HUES48 (cell line): ENCODE measurements around the gene AEBP1.
"Not testable (repeated sequence)": the region's sequence is repeated elsewhere in the genome, so short reads cannot be mapped to it uniquely, and the experiment has no call there.

Source experiments
- H3K27ac ChIP-seq: one replicate; pipeline ENCODE4 v1.7.0; 2013; ENCODE audit warnings: low read depth, low read length, inconsistent platforms
- H3K27me3 ChIP-seq: 2 replicates; pipeline ENCODE4 v1.6.1; 2013; ENCODE audit warnings: mild to moderate bottlenecking, low read length; ENCODE audit not compliant: control insufficient read depth, insufficient read depth
- H3K36me3 ChIP-seq: 2 replicates; pipeline ENCODE4 v1.6.1; 2013; ENCODE audit warnings: low read length; ENCODE audit not compliant: control insufficient read depth, insufficient read depth
- H3K4me1 ChIP-seq: 2 replicates; pipeline ENCODE4 v1.6.1; 2013; ENCODE audit warnings: mild to moderate bottlenecking, low read length; ENCODE audit not compliant: control insufficient read depth, insufficient read depth
- H3K4me3 ChIP-seq: 2 replicates; pipeline ENCODE4 v1.5.1; 2013; ENCODE audit warnings: mild to moderate bottlenecking, low read depth, low read length
- H3K9ac ChIP-seq: 2 replicates; pipeline ENCODE4 v1.6.1; 2013; ENCODE audit warnings: mild to moderate bottlenecking, low read depth, low read length, moderate library complexity
- H3K9me3 ChIP-seq: 2 replicates; pipeline ENCODE4 v1.6.1; 2013; ENCODE audit warnings: low read length; ENCODE audit not compliant: control insufficient read depth, insufficient read depth

Gene AEBP1

DNA sequence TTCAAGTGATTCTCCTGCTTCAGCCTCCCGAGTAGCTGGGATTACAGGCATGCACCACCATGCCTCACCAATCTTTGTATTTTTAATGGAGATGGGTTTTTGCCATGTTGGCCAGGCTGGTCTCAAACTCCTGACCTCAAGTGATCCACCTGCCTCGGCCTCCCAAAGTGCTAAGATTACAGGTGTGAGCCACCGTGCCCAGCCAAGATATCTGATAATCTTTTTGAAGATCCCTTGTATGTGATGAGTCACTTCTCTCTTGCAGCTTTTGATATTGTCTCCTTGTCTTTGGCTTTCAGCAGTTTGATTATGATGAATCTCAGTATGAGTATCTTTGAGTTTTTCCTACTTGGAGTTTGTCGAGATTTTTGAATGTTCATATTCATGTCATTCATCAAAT is 22.4 kb downstream of the AEBP1 start:
- not testable (repeated sequence) for H3K9ac ChIP-seq, H3K27ac ChIP-seq, H3K36me3 ChIP-seq, H3K4me1 ChIP-seq, H3K9me3 ChIP-seq, H3K27me3 ChIP-seq, H3K4me3 ChIP-seq

- Histone ChIP-seq H3K4me3 (no peak overlapping the region), H3K36me3 (no peaks in the 10 kb centered on the region), H3K9ac (no peak overlapping the region), H3K27ac (no peak overlapping the region), H3K9me3 (no peaks in the 10 kb centered on the region), H3K4me1 (no peaks in the 10 kb centered on the region; the same call in 1 of the 2 replicates), H3K27me3 (peaks cover 5% of the 10 kb centered on the region)
These were observed 23.0 kb downstream of the AEBP1 start for GRCh38 chr7:44127161-44127560.

GRCh38 chr7:44128721-44129582 is 24.8 kb downstream of the AEBP1 start:
- Histone ChIP-seq H3K36me3 (no peaks in the 10 kb centered on the region), H3K27me3 (peaks cover 5% of the 10 kb centered on the region), H3K27ac (no peak overlapping the region), H3K9me3 (no peaks in the 10 kb centered on the region), H3K9ac (no peak overlapping the region), H3K4me1 (peaks cover 6% of the 10 kb centered on the region; the same call in 1 of the 2 replicates), H3K4me3 (no peak overlapping the region)

DNA sequence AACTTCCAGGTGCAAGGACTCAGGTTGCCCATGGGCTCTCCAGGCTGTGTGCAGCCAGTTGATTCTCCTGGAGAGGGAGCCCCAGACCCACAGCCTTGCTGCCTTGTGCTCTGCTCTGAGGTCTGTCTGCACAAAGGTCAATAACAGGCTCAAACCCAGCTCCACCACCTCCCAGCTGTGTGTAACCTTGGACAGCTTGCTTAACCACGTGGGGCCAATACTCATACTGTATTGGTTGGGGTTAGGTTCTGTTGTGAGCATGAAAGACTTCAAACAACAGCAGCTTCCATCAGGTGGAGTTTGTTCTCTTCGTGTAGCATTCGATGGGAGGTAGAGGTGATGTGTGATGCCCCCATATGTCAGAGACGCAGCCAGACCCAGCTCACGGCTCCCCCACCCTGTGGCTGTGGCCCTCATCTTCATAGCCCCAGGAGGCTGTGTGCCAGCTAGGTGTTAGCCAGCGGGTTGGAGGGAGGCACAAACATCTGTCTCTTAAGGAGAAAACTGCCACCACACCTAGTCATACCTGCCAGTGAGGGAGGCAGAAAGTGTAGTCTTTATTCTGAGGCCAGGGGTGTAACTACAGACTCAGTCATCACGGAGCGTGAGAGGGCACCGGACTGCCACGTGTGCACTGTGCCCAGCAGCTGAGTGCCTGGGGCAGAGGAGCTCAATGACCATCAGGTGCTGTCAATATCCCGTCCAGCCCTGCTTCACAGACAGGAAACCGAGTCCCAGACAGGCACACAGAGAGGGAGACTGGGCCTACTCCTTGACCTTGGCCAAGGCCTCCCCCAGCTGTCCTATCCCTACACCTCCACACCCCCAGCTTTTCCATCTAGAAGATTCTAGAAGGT is 27.3 kb downstream of the AEBP1 start:
- H3K27ac ChIP-seq, result no peak overlapping the region

GRCh38 chr7:44132039-44132438 is 27.9 kb downstream of the AEBP1 start:
- Histone ChIP-seq H3K9ac (no peak overlapping the region), H3K36me3 (no peaks in the 10 kb centered on the region), H3K4me3 (no peak overlapping the region), H3K9me3 (no peaks in the 10 kb centered on the region), H3K27me3 (0 out of 2 replicates have a peak, but pooled peaks cover 3% of the 10 kb centered on the region), H3K27ac (no peak overlapping the region), H3K4me1 (peaks cover 6% of the 10 kb centered on the region; the same call in 1 of the 2 replicates)

More for the DNA sequence above, 27.3 kb downstream of the AEBP1 start:
- H3K4me1 ChIP-seq, result peaks cover 6% of the 10 kb centered on the region; the same call in 1 of the 2 replicates
- 0 out of 2 replicates have a peak, but pooled peaks cover 3% of the 10 kb centered on the region for H3K27me3 ChIP-seq
- no peaks in the 10 kb centered on the region for H3K36me3 ChIP-seq
- no peak overlapping the region for H3K4me3 ChIP-seq
- no peak overlapping the region for H3K9ac ChIP-seq
- no peaks in the 10 kb centered on the region for H3K9me3 ChIP-seq

GRCh38 chr7:44133295-44133694 is 29.1 kb downstream of the AEBP1 start:
- Histone ChIP-seq H3K4me3 (no peak overlapping the region), H3K4me1 (peaks cover 6% of the 10 kb centered on the region; the same call in 1 of the 2 replicates), H3K9me3 (no peaks in the 10 kb centered on the region), H3K9ac (no peak overlapping the region), H3K27me3 (0 out of 2 replicates have a peak, but pooled peaks cover 3% of the 10 kb centered on the region), H3K27ac (no peak overlapping the region), H3K36me3 (no peaks in the 10 kb centered on the region)

- H3K4me3 ChIP-seq, result no peak overlapping the region
- H3K27ac ChIP-seq, result no peak overlapping the region
- no peak overlapping the region for H3K9ac ChIP-seq
- H3K36me3 ChIP-seq, result no peaks in the 10 kb centered on the region
- H3K9me3 ChIP-seq, result no peaks in the 10 kb centered on the region
- peaks cover 6% of the 10 kb centered on the region; the same call in 1 of the 2 replicates for H3K4me1 ChIP-seq
- H3K27me3 ChIP-seq, result 0 out of 2 replicates have a peak, but pooled peaks cover 3% of the 10 kb centered on the region
These were observed 30.9 kb downstream of the AEBP1 start for GRCh38 chr7:44134943-44135628.

- no peaks in the 10 kb centered on the region for H3K36me3 ChIP-seq
- no peaks in the 10 kb centered on the region for H3K9me3 ChIP-seq
- H3K27me3 ChIP-seq, result 0 out of 2 replicates have a peak, but pooled peaks cover 3% of the 10 kb centered on the region
- no peak overlapping the region for H3K27ac ChIP-seq
- H3K9ac ChIP-seq, result no peak overlapping the region
- peaks cover 6% of the 10 kb centered on the region; the same call in 1 of the 2 replicates for H3K4me1 ChIP-seq
- H3K4me3 ChIP-seq, result no peak overlapping the region
These were observed 32.6 kb downstream of the AEBP1 start for GRCh38 chr7:44136731-44137130.

GRCh38 chr7:44138698-44139097 is 34.6 kb downstream of the AEBP1 start:
- Histone ChIP-seq H3K9me3 (no peaks in the 10 kb centered on the region), H3K9ac (no peak overlapping the region), H3K4me3 (no peak overlapping the region), H3K4me1 (no peaks in the 10 kb centered on the region), H3K27me3 (0 out of 2 replicates have a peak, but pooled peaks cover 3% of the 10 kb centered on the region), H3K27ac (no peak overlapping the region), H3K36me3 (no peaks in the 10 kb centered on the region)

DNA sequence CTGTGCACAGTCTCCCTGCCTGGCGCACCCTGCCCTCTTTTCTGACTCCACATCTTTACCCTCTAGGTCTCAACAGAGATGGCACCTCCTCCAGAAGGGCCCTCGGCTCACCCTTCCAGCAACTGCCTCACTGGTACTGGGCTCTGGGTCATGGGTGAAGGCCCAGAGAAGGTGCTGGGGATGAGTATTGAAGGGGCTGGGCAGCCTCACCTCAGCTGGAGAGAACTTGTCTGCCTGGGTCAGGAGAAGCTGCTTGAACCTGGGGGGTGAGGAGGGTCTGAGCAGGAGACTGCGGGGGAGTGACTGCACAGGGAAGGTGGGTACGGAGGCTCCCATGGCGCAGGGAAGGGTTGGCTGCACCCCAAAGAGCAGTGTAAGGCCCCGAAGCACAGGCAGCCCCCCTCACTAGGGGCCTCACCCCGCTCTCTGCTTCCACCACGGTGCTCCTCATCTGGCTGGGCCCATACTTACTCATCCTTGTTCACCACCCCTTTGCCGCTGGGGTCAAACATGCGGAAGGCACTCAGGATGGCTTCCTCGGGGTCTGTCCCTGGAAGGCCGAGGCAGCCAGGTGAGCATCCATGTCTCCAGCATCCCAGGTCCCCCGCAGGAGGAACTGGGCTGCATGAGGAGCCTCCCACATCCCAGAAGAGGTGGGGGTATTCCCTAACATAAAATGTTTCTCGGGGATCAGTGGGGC is 35.3 kb downstream of the AEBP1 start:
- Histone ChIP-seq H3K27me3 (peaks cover 7% of the 10 kb centered on the region), H3K27ac (no peak overlapping the region), H3K4me3 (no peak overlapping the region), H3K4me1 (no peaks in the 10 kb centered on the region), H3K9ac (no peak overlapping the region), H3K9me3 (no peaks in the 10 kb centered on the region), H3K36me3 (no peaks in the 10 kb centered on the region)
